SK-N-DZ (cell line): ENCODE results near the gene ACAP2.

Source experiments
- DNase-seq: peaks from one replicate; pipeline ENCODE4 v3.0.0-alpha.2; 2015; ENCODE audit warnings: low spot score

ACAP2 gene

GRCh38 chr3:195260280-195260905 is 182.4 kb downstream of the ACAP2 start:
- DNase-seq, result no peak

GRCh38 chr3:195259475-195260279 is 183.1 kb downstream of the ACAP2 start:
- DNase-seq, result peak; percentile 82

GRCh38 chr3:195259154-195259474 is 183.7 kb downstream of the ACAP2 start:
- DNase-seq, result peak; percentile 46

GRCh38 chr3:195258449-195259153 is 184.2 kb downstream of the ACAP2 start:
- no peak for DNase-seq

GRCh38 chr3:195257454-195258448 is 185.1 kb downstream of the ACAP2 start:
- peak; percentile 4 for DNase-seq

GRCh38 chr3:195256639-195257453 is 186.0 kb downstream of the ACAP2 start:
- DNase-seq, result peak; percentile 2

GRCh38 chr3:195255571-195256501 is 187.0 kb downstream of the ACAP2 start:
- DNase-seq, result peak; percentile 1

- no peak for DNase-seq
Observed at GRCh38 chr3:195255176-195255500, 187.7 kb downstream of the ACAP2 start.

- peak; percentile 3 for DNase-seq
Observed at GRCh38 chr3:195254454-195255175, 188.2 kb downstream of the ACAP2 start.

- no peak for DNase-seq
Observed at GRCh38 chr3:195253923-195254432, 188.8 kb downstream of the ACAP2 start.

GRCh38 chr3:195251336-195252065 is 191.3 kb downstream of the ACAP2 start:
- DNase-seq, result no peak

GRCh38 chr3:195250473-195251251 is 192.2 kb downstream of the ACAP2 start:
- DNase-seq, result no peak

GRCh38 chr3:195249858-195250464 is 192.9 kb downstream of the ACAP2 start:
- no peak for DNase-seq

GRCh38 chr3:195249057-195249770 is 193.6 kb downstream of the ACAP2 start:
- DNase-seq, result no peak

GRCh38 chr3:195248281-195248680 is 194.5 kb downstream of the ACAP2 start:
- DNase-seq, result no peak

- DNase-seq, result no peak
Observed at GRCh38 chr3:195247863-195248189, 195.0 kb downstream of the ACAP2 start.
